ENCODE measurements around the gene FAM174C. TPM values are rescaled to one million over a fixed set of nuclear protein-coding genes. Genes with fewer than 3 reads are reported as not detected.
A peak's percentile ranks its signal among the peaks of the same experiment; 100 is the strongest.

The FAM174C gene
- 15.3 and 16.8 TPM in 2 replicates for total RNA-seq (2013; cell fraction: nucleolus; rRNA removed)
- 52.8 and 57.6 TPM in 2 replicates for total RNA-seq (2014; rRNA removed)
- total RNA-seq (2014; rRNA removed; fragmentation: Illumina TruSeq; extraction: Trizol): 15.4 and 18.8 TPM in 2 replicates
- total RNA-seq (2021): 71.8 and 73.0 TPM in 2 replicates
- polyA plus RNA-seq (2011; ENCODE audit: low read depth): 13.7 TPM
- polyA plus RNA-seq (2011; rRNA removed): 14.8 and 29.6 TPM in 2 replicates
- 85.8 and 125 TPM in 2 replicates for polyA plus RNA-seq (2011; cell fraction: cytosol; rRNA removed)
- polyA plus RNA-seq (2011; cell fraction: nucleus; rRNA removed): 64.1 and 89.0 TPM in 2 replicates
- polyA plus RNA-seq (2012): 61.2 and 63.0 TPM in 2 replicates
- 1.1 and 8.1 TPM in 2 replicates for polyA plus RNA-seq (2014; fragmentation: Illumina TruSeq; extraction: Trizol)
- 1 to 10 TPM in 1 of 2 experiments, under 1 TPM in 1; 0.89 to 6.9 TPM for polyA plus RNA-seq (2014; fragmentation: Nextera tagmentation; extraction: Ambion mirVana)
- 94.6 and 104 TPM in 2 replicates for polyA plus RNA-seq (2014; rRNA removed)
- 10 to 100 TPM; 72.0 to 79.9 TPM for polyA plus RNA-seq (2016; fragmentation: Nextera tagmentation; extraction: Ambion mirVana)
- polyA minus RNA-seq (2011; rRNA and poly(A)+ RNA removed): 10.3 and 34.2 TPM in 2 replicates
- polyA minus RNA-seq (2011; cell fraction: cytosol; rRNA and poly(A)+ RNA removed): 20.5 and 25.9 TPM in 2 replicates
- polyA minus RNA-seq (2011; cell fraction: nucleus; rRNA and poly(A)+ RNA removed): 11.1 and 20.1 TPM in 2 replicates
- percentile 67 among the genes with signal in this experiment for Bru-seq, nascent RNA
- percentile 74 among the genes with signal in this experiment for BruChase-seq, experiment 1, labeled RNA remaining after a 6-hour chase
- BruChase-seq, experiment 2, labeled RNA remaining after a 2-hour chase: percentile 66 among the genes with signal in this experiment
- long read RNA-seq, experiment 1, transcript C19orf24-202 (3 exons, 668 nt): minor isoform, 6 of 47 reads
- long read RNA-seq, experiment 1, transcript C19orf24-201 (3 exons, 983 nt): major isoform, 37 of 47 reads
- long read RNA-seq, experiment 1, partial matches to known transcripts: 3 of 47 reads
- long read RNA-seq, experiment 1, other reads (novel, unspliced or antisense): 1 of 47 reads
- long read RNA-seq, experiment 2, transcript C19orf24-201 (3 exons, 983 nt): major isoform, 19 of 20 reads
- long read RNA-seq, experiment 2, partial matches to known transcripts: 0 of 20 reads
- long read RNA-seq, experiment 2, other reads (novel, unspliced or antisense): 1 of 20 reads

GRCh38 chr19:1275260-1275975 lies at the start of gene FAM174C:
TSS of gene FAM174C (plus strand) at chr19:1275530. CDS start at chr19:1275550, 20 bp downstream.
- Histone ChIP-seq H3K4me1 (ENCODE audit: control insufficient read depth, insufficient read depth, low read length) (peaks cover 26% of the 10 kb centered on the region), H2AFZ (ENCODE audit: control insufficient read depth, low read depth, low read length) (peak within 1 kb of the TSS; percentile 71), H3K79me2 (ENCODE audit: control insufficient read depth, insufficient read depth, low read length) (peaks cover 57% of the 10 kb centered on the region), H3K4me2 (ENCODE audit: control insufficient read depth, insufficient read depth) (peak within 1 kb of the TSS; percentile 85), H3K4me3 (peak within 1 kb of the TSS; percentile 85), H3K27me3 (replicated peaks in 1 of 2; ENCODE audit: control insufficient read depth in 2 of 2, insufficient read depth in 2 of 2, low read length in 1 of 2) (no peaks in the 10 kb centered on the region), H3K9me3 (replicated peaks; ENCODE audit: control insufficient read depth, insufficient read depth, low read length) (no peaks in the 10 kb centered on the region), H4K20me1 (ENCODE audit: control insufficient read depth, insufficient read depth) (no peaks in the 10 kb centered on the region; the same call in 1 of the 2 replicates), H3K9ac (ENCODE audit: control insufficient read depth, insufficient read depth, low read length) (peak within 1 kb of the TSS; percentile 96), H3K36me3 (ENCODE audit: control insufficient read depth in 2 of 2, insufficient read depth in 2 of 2, low read length in 1 of 2) (peaks cover 41 to 53% of the 10 kb centered on the region in 2 experiments), H3K27ac (ENCODE audit: control insufficient read depth, insufficient read depth) (peak within 1 kb of the TSS; percentile 97)
- no TSS peak for BruUV-seq (replicated peaks)
- FAIRE-seq (peak; percentile 97), DNase-seq (ENCODE audit: low read depth, low spot score) (peak; percentile 87), ATAC-seq (peak; percentile 83)
- intact Hi-C loops (cut with micrococcal nuclease; ENCODE audit: unreplicated experiment) (no loop called here), in situ Hi-C loops (cut with MboI) (loop anchor here (5.0 kb wide), 1 partner anchor 97 kb away; no protein-coding TSS in a partner anchor)
- RAD21 ChIA-PET (ENCODE audit: unreplicated experiment): interaction anchor here (1.0 to 3.9 kb wide), 3 partner anchors 9 to 97 kb away, joined by 5 to 29 read pairs (median 5); no protein-coding TSS in a partner anchor
- CTCF ChIA-PET: interaction anchor here (1.0 to 1.5 kb wide), 3 partner anchors 9 to 162 kb away, joined by 3 to 8 read pairs (median 6); no protein-coding TSS in a partner anchor
- WGBS (ENCODE audit: insufficient coverage, insufficient replicate concordance, low lambda C conversion rate, missing lambda C conversion rate): under 1% methylated on average over 83 of the region's 98 CpGs
- POLR2A ChIA-PET: interaction anchor here (0.6 to 1.2 kb wide), 5 partner anchors 9 to 962 kb away, joined by 3 to 7 read pairs (median 6); no protein-coding TSS in a partner anchor
- SMC1A ChIA-PET (ENCODE audit: uncharacterized antibody, unreplicated experiment): interaction anchor here (1.0 kb wide), 1 partner anchor 31 kb away, joined by 5 read pairs; no protein-coding TSS in a partner anchor
- TF ChIP-seq RUNX3 (IDR thresholded peaks at IDR 0.05; ENCODE audit: low read length) (peak; percentile 47; the same call in 1 of the 2 replicates), PBX3 (IDR thresholded peaks at IDR 0.05; ENCODE audit: insufficient replicate concordance, low read depth, low read length) (peak; percentile 94), ZBTB40 (IDR thresholded peaks at IDR 0.05; ENCODE audit: borderline replicate concordance) (no peak), ZBTB33 (IDR thresholded peaks at IDR 0.05) (no peak), ZNF274 (IDR thresholded peaks at IDR 0.05; ENCODE audit: insufficient read depth, insufficient read length) (no peak), CEBPB (IDR thresholded peaks at IDR 0.05; ENCODE audit: borderline replicate concordance in 1 of 2, low read depth in 2 of 2, low read length in 2 of 2) (no peak), FOS (IDR thresholded peaks at IDR 0.05; ENCODE audit: borderline replicate concordance, extremely low read depth, insufficient read length) (peak; percentile 55), ASH2L (IDR thresholded peaks at IDR 0.05; ENCODE audit: borderline replicate concordance, low read depth) (peak; percentile 25; the same call in 1 of the 2 replicates), YY1 (IDR thresholded peaks at IDR 0.05; ENCODE audit: low read depth, low read length) (no peak; the same call in 1 of the 2 replicates)

Data from GM12878 (cell line).